GM21576 (cell line): ENCODE data around the gene NFASC.

Experiments
- ATAC-seq: cut with Tn5 transposase; IDR thresholded peaks from one replicate; pipeline ENCODE4 v1.9.1; 2021; ENCODE audit warnings: mild to moderate bottlenecking, moderate library complexity; ENCODE audit not compliant: unreplicated experiment

Gene NFASC

GRCh38 chr1:204858363-204858821 is 12.3 kb upstream of the NFASC start:
- ATAC-seq = no peak

DNA sequence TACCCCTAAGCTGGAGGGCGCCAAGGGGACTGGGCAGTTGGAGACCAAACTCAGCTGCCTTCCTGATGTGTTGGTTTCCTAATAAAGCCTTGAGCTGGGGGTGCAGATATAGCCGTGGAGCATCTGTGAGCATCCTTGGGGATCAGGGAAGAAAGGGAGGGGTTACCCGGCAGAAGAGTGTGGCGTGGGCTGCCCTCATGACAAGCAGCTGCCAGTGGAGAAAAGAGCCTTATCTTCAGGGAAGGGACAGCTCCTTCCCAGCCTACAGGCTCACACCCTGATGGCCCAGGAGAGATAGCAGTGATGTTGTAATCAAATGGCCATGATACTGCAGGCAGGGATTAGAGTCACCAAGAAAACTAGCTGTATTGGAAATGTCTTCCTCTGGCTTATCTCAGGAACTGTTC is 10.8 kb upstream of the NFASC start:
- no peak for ATAC-seq

DNA sequence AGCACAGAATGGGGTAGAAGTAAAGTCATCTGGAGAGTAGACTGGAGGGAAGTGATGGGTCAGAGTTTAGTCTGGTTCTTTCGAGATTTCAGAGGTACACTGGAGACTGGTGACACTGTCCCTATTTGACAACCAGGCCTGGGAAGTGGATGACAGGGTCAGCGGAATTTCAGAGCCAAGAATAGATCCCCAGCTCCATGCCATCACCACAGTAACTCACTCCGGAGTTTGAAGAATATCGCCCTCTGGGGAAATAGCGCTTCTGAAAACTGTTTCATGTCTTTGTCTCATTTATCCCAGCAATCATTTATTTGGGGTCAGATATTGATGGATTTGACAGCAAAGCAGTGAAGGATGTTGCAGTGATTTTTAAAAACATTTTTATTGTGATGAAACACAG is 7.6 kb upstream of the NFASC start:
- ATAC-seq = no peak

DNA sequence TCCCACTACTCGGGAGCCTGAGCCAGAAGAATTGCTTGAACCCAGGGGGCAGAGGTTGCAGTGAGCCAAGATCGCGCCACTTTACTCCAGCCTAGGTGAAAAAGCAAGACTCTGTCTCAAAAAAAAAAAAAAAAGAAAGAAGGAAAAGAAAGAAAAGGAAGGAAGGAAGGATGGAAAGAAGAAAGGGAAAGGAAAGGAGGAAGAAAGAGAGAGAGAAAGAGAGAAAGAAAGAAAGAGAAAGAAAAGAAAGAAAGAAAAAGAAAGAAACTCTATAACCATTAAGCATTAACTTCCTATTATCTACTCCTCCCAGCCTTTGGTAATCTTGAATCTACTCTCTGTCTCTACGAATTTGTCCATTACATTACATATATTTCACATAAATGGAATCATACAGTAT is 6.9 kb upstream of the NFASC start:
- no peak for ATAC-seq

DNA sequence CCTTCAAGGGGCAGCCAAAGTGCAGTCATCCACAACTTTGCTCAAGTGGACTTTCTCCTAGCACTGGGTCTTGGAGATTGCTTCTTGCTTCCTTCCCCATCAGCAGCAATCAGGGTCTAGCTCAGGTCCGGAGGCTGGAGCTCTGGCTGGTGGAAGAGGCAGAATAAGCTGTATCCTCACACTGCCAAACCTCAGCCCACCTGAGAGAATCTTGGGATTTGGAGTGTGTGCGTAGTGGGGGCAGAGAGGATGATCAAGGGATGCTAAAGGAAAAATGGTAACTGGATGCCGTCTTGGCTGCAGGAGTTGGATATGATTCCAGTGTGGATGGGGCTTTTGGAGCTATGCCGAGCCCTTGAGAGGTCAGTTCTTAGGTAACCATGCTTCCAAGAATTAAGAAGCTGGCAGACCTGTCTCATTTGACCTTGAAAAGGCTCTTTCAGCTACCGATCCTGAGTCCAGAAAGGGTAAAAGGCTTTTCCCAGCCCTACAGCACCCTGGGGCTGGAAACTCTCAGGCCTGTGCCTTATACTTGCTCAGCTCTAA is 4.5 kb upstream of the NFASC start:
- ATAC-seq = no peak

DNA sequence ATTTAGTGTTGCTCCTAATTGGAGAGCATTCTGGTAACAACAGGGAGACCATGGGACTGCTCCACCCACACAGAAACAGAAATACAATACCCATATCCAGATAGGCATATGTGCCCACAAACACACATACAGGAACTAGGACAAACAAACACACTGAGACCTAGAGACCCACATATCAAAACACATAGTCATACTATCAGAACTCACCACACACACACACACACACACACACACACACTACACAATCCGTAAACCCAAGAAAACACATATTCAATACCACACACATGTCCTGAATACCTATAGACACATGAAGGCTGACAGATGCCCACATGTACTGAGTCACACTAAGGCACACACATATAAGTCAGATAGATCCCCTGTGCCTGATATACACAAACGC is 3.5 kb upstream of the NFASC start:
- ATAC-seq = no peak

DNA sequence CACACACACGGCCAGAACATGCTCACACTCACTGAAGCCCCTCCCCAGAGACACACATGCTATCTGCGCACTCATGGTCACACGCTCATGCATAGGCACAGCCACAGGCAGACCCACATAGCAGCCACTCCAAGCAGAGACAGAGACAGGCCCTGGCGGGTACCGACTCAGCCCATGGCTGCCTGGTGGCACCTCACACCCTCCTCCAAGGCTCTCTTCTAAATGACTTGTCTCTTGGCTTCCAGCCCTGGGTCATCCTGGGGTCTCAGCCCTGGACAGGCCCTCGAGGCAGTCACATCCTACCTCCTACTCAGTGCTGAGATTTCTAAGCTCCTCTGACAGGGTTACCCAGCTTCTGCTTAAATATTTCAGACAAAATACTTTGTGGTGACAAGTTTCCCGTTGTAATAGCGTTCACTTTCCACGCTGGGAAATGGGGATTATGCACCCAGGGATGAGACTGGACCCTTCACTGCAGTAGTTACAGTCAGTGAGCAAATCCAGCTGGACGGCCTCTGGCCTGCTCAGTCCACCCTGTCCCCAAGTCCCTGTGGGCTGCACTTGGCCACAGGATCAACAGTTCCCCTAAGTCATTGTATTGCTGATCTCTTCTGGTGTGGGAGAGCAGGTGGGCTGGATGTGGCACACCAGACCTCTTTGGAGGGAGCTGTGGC is 2.9 kb upstream of the NFASC start:
- ATAC-seq = no peak

- no peak for ATAC-seq
Observed at GRCh38 chr1:204868340-204868700, 2.3 kb upstream of the NFASC start.

DNA sequence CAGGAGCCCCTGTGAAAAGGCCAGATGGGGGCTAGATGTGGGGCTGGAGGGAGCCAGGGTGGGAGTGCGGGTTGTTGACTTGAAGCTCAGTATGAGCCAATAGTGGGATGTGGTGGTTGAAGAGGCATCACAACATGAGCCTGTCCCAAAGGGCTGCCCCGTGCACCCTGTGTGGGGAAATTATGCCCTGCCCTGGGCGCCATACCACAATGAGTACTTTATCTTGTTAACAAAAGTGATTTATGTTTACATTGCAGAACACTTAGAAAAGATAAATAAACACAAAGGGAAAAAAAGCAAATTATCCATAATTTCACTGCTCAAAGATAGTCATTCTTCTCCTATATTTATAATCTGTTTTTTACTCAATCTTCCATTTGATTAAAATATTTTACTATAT is 1.6 kb upstream of the NFASC start:
- ATAC-seq = no peak

GRCh38 chr1:204871405-204872037 is 859 bp downstream of the NFASC start:
- ATAC-seq = no peak

DNA sequence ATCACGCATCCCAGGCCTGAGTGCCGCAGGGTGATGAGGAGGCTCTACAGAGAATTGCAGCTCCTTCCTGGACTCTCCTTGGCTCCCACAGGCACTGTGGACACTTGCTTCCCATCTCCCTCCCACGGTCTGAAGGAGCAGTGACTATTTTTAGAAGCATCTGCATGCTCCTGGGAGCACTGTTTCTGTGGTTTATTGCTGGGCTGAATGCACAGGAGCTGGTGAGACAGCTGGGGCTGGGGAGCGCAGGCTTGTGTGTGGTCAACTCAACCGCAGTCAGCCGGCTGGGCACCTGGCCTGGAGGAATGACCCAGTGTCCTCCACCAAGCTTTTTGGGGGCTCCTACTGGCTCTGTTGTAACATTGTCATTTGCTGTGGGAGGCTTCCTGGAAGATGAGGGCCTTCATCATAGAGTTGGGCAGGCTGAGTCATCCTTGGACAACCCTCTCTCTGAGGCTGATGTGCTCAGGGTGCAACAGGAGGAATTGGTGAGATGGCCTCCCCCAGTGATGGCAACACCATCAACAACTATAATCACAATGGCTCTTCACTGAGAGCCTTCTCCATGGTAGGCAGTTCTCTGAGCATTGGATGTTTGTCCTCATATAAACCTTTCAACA is 1.7 kb downstream of the NFASC start:
- ATAC-seq = no peak

DNA sequence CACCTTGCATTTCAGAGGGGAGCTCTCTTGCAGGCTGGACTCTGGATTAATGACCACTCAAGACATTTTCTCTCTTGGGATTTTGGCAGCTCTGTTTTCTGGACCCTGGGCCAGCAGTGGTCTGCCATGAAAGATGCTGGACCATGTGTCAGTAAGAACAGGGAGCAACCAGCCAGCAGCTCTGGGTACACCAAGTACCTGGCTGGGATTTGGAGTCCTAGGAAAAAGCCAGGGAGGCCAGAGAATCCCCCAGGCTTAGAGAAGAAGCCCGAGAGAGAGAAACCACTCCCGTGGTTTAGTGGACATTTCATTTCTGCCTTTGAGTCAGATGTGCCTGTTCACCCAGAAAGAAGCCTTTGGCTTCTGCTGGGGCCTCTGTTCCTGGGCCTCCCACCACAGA is 2.5 kb downstream of the NFASC start:
- no peak for ATAC-seq

GRCh38 chr1:204873714-204874113 is 3.1 kb downstream of the NFASC start:
- no peak for ATAC-seq

DNA sequence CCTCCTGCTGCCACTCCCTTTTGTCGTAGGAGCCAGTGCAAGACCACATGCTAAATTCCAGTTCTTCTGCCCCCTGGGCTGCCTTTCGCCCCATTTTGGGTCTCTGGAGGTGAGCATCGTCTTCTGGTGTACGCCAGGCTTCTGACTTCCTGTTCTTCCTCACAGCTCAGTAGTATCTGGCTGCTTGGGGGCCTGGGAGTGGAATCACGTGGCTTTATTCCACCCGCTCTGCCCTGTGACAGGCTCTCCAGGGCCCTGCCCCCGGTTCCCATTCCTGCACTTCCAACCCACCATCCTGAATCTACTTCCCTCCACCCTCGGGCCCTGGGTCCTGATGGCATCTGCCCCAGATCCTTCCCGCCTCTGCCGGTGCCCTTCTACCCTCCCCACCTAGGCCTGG is 3.6 kb downstream of the NFASC start:
- ATAC-seq = no peak

GRCh38 chr1:204875255-204875654 is 4.6 kb downstream of the NFASC start:
- ATAC-seq = no peak

GRCh38 chr1:204878621-204879234 is 8.1 kb downstream of the NFASC start:
- ATAC-seq = no peak

- ATAC-seq = no peak
Observed at GRCh38 chr1:204879351-204879750, 8.7 kb downstream of the NFASC start.

DNA sequence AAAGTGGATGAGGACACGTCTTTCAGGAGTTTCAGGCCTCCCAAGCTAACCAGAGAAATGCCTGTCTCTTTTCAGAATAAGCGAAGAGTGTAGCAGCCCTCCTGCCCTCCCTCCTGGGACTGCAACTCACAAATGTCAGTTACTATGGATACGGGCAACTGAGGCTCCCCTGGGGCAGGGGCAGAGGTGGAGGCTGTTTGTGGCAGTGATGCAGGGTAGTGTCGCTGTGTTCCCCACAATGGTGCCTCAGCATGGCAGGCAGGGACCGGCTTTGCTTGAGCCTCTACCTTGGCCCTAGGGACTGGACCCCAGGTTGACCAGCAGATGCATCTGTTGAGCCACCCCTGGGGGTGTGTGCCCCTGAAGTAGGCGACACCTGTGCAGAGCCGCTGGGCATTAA is 10.2 kb downstream of the NFASC start:
- ATAC-seq = no peak

- no peak for ATAC-seq
Observed at GRCh38 chr1:204882479-204882878, 11.8 kb downstream of the NFASC start.

DNA sequence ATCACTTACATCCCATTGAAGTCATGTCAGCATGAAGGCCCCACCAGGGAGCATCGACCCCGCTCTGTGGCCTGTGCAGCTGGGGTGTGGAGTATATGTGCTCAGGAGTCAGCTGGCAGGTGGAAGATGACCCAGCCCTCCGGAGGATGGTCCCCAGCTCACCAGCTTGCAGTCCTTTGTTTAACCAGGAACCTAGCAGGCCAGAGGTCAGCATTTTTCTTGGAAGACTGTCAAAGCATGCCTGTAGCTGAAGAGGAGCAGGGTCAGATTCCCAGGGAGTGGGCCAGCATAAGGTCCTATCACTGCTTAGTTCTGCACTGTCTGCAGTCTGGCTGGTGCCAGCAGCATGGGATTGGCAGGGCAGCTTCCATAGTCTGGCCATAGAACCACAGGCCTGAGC is 12.7 kb downstream of the NFASC start:
- no peak for ATAC-seq

- no peak for ATAC-seq
Observed at GRCh38 chr1:204885288-204885711, 14.6 kb downstream of the NFASC start.

DNA sequence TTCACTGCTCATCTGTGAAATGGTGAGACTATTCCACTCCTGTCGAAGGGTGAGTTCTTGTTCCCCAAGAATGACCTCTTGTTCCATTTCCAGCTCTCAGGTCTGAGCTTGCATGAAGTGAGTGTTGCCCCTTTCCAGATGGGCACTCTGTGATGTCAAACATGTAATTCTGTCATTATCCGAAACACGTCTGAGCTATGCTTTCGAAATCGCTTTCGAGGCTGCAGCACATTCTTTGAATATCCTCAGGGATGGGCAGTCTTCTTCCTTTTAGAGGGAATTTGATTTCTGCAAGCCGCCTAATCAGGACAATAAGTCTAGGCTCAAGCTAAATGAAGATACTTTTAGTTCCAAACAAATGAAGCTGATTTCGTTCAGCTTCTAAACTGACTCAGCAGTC is 15.1 kb downstream of the NFASC start:
- ATAC-seq = no peak
